HepG2 (cell line): Measurements from ENCODE around the gene DUS2. TPM values are rescaled to one million over a fixed set of nuclear protein-coding genes. Genes with fewer than 3 reads are reported as not detected.

Experiments used
- ATAC-seq: fragments of 200-7000 bp; cut with Tn5 transposase; 3 replicates; pipeline ENCODE4 v1.9.1; 2020; ENCODE audit warnings: mild to moderate bottlenecking, moderate library complexity
- BruUV-seq: library from RNA; stranded (reverse); fragments of 400-500 nt; replicated peaks from 2 replicates; lab custom pipeline; 2021; lab: Mats Ljungman, UMichigan
- CTCF ChIA-PET: fragments of 300-600 bp; formaldehyde crosslinking; extraction: SDS; loops from one replicate; lab custom pipeline; 2021; ENCODE audit warnings: low total read pairs, inconsistent platforms, low intra/inter-chr PET ratio; lab: Yijun Ruan, JAX
- POLR2A ChIA-PET: fragments of 350-600 bp; sonication (Branson Sonifier 250); formaldehyde crosslinking; loops from one replicate; lab custom pipeline; 2020; ENCODE audit warnings: antibody characterized with exemption, inconsistent platforms; lab: Yijun Ruan, JAX
- DNase-seq: peaks from one replicate; pipeline ENCODE4 v3.0.0-alpha.2; 2015; ENCODE audit warnings: low spot score
- FAIRE-seq: peaks from 3 replicates; lab custom pipeline; 2011; peaks lifted over from hg19 to GRCh38; lab: Jason Lieb, UNC
- H2AFZ ChIP-seq: one replicate; pipeline ENCODE4 v1.6.1; 2011; ENCODE audit warnings: low read length, inconsistent platforms
- H3K27ac ChIP-seq: fragments of 300-600 bp; 3 replicates; pipeline ENCODE4 v1.8.0; 2011; ENCODE audit warnings: mixed run types, mild to moderate bottlenecking, mixed read lengths, low read length, inconsistent platforms; ENCODE audit not compliant: insufficient read depth; ENCODE audit errors: extremely low read length
- H3K27me3 ChIP-seq, 2 experiments: fragments of 200-600 bp in 1 of 2; 2 replicates in 1 of 2; 3 replicates in 1 of 2; pipeline versions ENCODE4 v1.6.0 to v1.8.0; 2011; ENCODE audit warnings: low read length in 2 of 2, mild to moderate bottlenecking in 2 of 2, moderate library complexity in 2 of 2, inconsistent platforms in 1 of 2; ENCODE audit not compliant: insufficient read depth in 2 of 2, control insufficient read depth in 1 of 2
- H3K36me3 ChIP-seq, 2 experiments: fragments of 200-600 bp in 1 of 2; replicated peaks in 1 of 2; 2 replicates in 1 of 2; 3 replicates in 1 of 2; pipeline versions ENCODE4 v1.5.1 to v1.8.0; 2011; ENCODE audit warnings: low read length in 2 of 2, inconsistent platforms in 1 of 2; ENCODE audit not compliant: insufficient read depth in 2 of 2, control insufficient read depth in 1 of 2
- H3K4me1 ChIP-seq: 2 replicates; pipeline ENCODE4 v1.5.1; 2012; ENCODE audit warnings: low read length, inconsistent platforms; ENCODE audit not compliant: insufficient read depth
- H3K4me2 ChIP-seq: 2 replicates; pipeline ENCODE4 v1.6.0; 2011; ENCODE audit warnings: low read depth, low read length, inconsistent platforms
- H3K4me3 ChIP-seq, 3 experiments: fragments of 200-600 bp in 1 of 3; sonication (generic), shearing (Covaris generic) in 1 of 3; replicated peaks in 1 of 3; 2 replicates each; pipeline ENCODE4 v1.5.1; 2011 to 2016; ENCODE audit warnings: low read length in 3 of 3, inconsistent platforms in 2 of 3, low read depth in 2 of 3, mild to moderate bottlenecking in 2 of 3, control low read depth in 1 of 3, mixed read lengths in 1 of 3; ENCODE audit not compliant: insufficient read depth in 1 of 3
- H3K79me2 ChIP-seq: one replicate; pipeline ENCODE4 v1.6.1; 2011; ENCODE audit warnings: low read length, inconsistent platforms; ENCODE audit not compliant: insufficient read depth
- H3K9ac ChIP-seq: 2 replicates; pipeline ENCODE4 v1.6.0; 2011; ENCODE audit warnings: mild to moderate bottlenecking, low read depth, low read length, inconsistent platforms; ENCODE audit not compliant: insufficient read depth
- H3K9me3 ChIP-seq: 2 replicates; pipeline ENCODE4 v1.5.1; 2012; ENCODE audit warnings: mild to moderate bottlenecking, low read length
- H4K20me1 ChIP-seq: 2 replicates; pipeline ENCODE4 v1.6.0; 2011; ENCODE audit warnings: inconsistent platforms, mild to moderate bottlenecking, low read length, moderate library complexity; ENCODE audit not compliant: insufficient read depth
- CREB1 ChIP-seq, 2 experiments: fragments of 450-650 bp in 1 of 2; IDR thresholded peaks; 2 replicates each; pipeline ENCODE4 v1.6.1; 2016 to 2017; ENCODE audit warnings: control low read depth in 1 of 2, mild to moderate bottlenecking in 1 of 2, missing compliant biosample characterization in 1 of 2, missing genetic modification characterization in 1 of 2
- ERF ChIP-seq: IDR thresholded peaks from 2 replicates; pipeline ENCODE4 v1.6.1; 2018; ENCODE audit warnings: missing biosample characterization, missing genetic modification reagents
- GFI1 ChIP-seq: sonication (generic); formaldehyde crosslinking; IDR thresholded peaks from 2 replicates; pipeline ENCODE4 v1.5.0; 2020; ENCODE audit warnings: missing genetic modification reagents, mild to moderate bottlenecking, borderline replicate concordance
- KMT2A ChIP-seq: sonication (generic); formaldehyde crosslinking; IDR thresholded peaks from 2 replicates; pipeline ENCODE4 v1.4.0; 2020; ENCODE audit warnings: missing genetic modification reagents
- MAF1 ChIP-seq: sonication (generic); formaldehyde crosslinking; IDR thresholded peaks from 2 replicates; pipeline ENCODE4 v1.5.0; 2020; ENCODE audit warnings: missing genetic modification reagents, borderline replicate concordance
- MED8 ChIP-seq: sonication (generic); formaldehyde crosslinking; IDR thresholded peaks from 2 replicates; pipeline ENCODE4 v1.8.1; 2023; ENCODE audit warnings: mild to moderate bottlenecking, missing genetic modification reagents; ENCODE audit not compliant: insufficient replicate concordance
- ZFX ChIP-seq: sonication (generic); formaldehyde crosslinking; IDR thresholded peaks from 2 replicates; pipeline ENCODE4 v1.4.0; 2020; ENCODE audit warnings: mild to moderate bottlenecking, low read depth, missing genetic modification reagents, moderate library complexity
- ZNF512 ChIP-seq: sonication (generic); formaldehyde crosslinking; IDR thresholded peaks from 2 replicates; pipeline ENCODE4 v1.4.0; 2020; ENCODE audit warnings: mild to moderate bottlenecking, missing genetic modification reagents
- WGBS: methylation state at CpG from one replicate; pipeline ENCODE4 v1.1.6; 2017; ENCODE audit warnings: low lambda C conversion rate; 5-methylcytosine and 5-hydroxymethylcytosine counted together
- in situ Hi-C: cut with HindIII; loops from 2 replicates; pipeline ENCODE4 v1.10.0; 2017; ENCODE audit warnings: low pct_unique_long_range_greater_than_20kb; ENCODE audit not compliant: extremely low pct_ligation_motif_present
- intact Hi-C: fragments of 100-400 bp; cut with micrococcal nuclease; formaldehyde crosslinking; loops from one replicate; pipeline ENCODE4 v1.10.0; 2022; ENCODE audit not compliant: unreplicated experiment
- polyA plus RNA-seq, 8 experiments: library from polyadenylated mRNA; depleted of rRNA in 3 of 8; stranded (reverse) in 7 of 8; unstranded in 1 of 8; fragments of >200 nt; fragmentation: Illumina TruSeq in 4 of 8; extraction: Trizol in 4 of 8; gene quantifications; 2 replicates each; pipeline versions ENCODE4 v1.2.1 to v1.2.3, GENCODE V29; 2011 to 2016; ENCODE audit warnings: low read depth in 4 of 8, missing spikeins in 1 of 8, mixed read lengths in 1 of 8; ENCODE audit not compliant: insufficient read depth in 1 of 8
- total RNA-seq, 5 experiments: library from RNA; depleted of rRNA; stranded (reverse); fragments of >200 nt; fragmentation: Illumina TruSeq; extraction: Trizol; gene quantifications; 2 replicates each; pipeline ENCODE4 v1.2.3, GENCODE V29; 2016; ENCODE audit warnings: low read depth in 1 of 5

The DUS2 gene
- total and polyA plus RNA-seq, 2 of the 13 experiments (the other 11 are each of a cell fraction or from before 2014, with no cell fraction given), result 17.8 to 25.1 TPM

- CTCF ChIA-PET, result no interaction called here
These were observed 45.4 kb upstream of the DUS2 start for GRCh38 chr16:67977469-67978227.

More at GRCh38 chr16:67977469-67978227, 45.4 kb upstream of the DUS2 start:
- Histone ChIP-seq H3K9me3 (no peaks in the 10 kb centered on the region), H3K27me3 (peaks cover 5 to 40% of the 10 kb centered on the region in 2 experiments; a peak in 4 of 5 replicates), H3K4me3 (no peak overlapping the region), H3K79me2 (no peaks in the 10 kb centered on the region), H3K4me1 (peaks cover 46% of the 10 kb centered on the region), H3K27ac (no peak overlapping the region), H4K20me1 (no peaks in the 10 kb centered on the region), H2AFZ (no peak overlapping the region), H3K36me3 (no peaks in the 10 kb centered on the region), H3K4me2 (no peak overlapping the region), H3K9ac (no peak overlapping the region)
- intact Hi-C loops (no loop called here), in situ Hi-C loops (no loop called here)
- BruUV-seq, result no TSS peak
- TF ChIP-seq MAF1 (CRISPR knock-in tag), result no peak
- TF ChIP-seq ZFX (CRISPR knock-in tag), result no peak
- no peak for TF ChIP-seq CREB1 (IDR thresholded peaks at IDR 0.05)
- no peak for TF ChIP-seq CREB1 (CRISPR knock-in tag; IDR thresholded peaks at IDR 0.05)
- no peak for TF ChIP-seq GFI1 (CRISPR knock-in tag)
- TF ChIP-seq ERF (CRISPR knock-in tag), result no peak
- no peak for TF ChIP-seq ZNF512 (CRISPR knock-in tag)
- no peak for TF ChIP-seq MED8 (CRISPR knock-in tag)
- no peak for TF ChIP-seq KMT2A (CRISPR knock-in tag)
- WGBS, result 26% methylated on average over 7 of the region's 9 CpGs
- POLR2A ChIA-PET, result interaction anchor here (1.0 kb wide), 1 partner anchor 10 kb away, joined by 3 read pairs; no protein-coding TSS in a partner anchor
- DNase-seq, result no peak
- no peak for FAIRE-seq
- ATAC-seq, result peak; percentile 66
